EH (cell line): ENCODE data around the gene SLC1A5.
"Not testable (repeated sequence)": the region's sequence is repeated elsewhere in the genome, so short reads cannot be mapped to it uniquely, and the experiment has no call there.

Source experiments
- DNase-seq: peaks from one replicate; pipeline ENCODE4 v3.0.0-alpha.2; 2015; ENCODE audit warnings: low read depth

The SLC1A5 gene

DNA sequence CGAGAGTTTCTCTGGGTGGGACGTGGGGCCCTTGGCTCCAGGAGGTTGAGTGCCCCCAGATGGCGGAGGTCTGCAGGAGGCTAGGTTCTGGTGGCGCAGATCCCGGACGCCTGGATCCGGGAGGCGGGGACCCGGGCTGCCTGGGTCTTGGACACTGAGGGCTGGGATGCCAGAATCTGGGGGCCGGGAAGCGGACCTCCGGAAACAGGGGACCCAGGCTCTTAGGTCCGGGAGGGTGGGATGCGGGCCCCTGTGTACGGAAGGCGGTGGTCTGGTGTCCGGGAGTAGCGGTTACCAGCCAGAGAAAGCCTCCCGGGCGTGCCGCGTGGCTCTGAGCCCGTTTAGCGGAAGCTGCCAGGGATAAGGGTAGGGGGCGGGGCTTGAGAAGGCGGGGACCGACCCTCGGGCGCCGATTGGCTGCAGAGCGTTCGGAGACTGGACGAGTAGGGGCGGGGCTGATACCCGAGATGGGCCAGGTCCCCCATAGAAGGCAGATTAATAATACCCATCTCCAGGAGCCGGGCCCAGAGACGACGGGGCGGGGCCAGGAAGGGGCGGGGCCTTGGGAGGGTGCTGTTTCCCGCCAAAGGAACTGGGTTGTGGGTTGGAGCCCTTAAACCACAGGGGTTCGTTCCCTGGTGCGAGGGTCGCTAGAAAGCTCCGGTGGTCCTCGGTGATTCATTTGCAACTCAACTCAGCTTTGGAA lies at the start of gene SLC1A5:
Gene SLC1A5 (minus strand): TSS at position 333 of the 706 bp plus-strand sequence. CDS start 629 bp downstream, outside the sequence.
- DNase-seq, result peak; percentile 98

DNA sequence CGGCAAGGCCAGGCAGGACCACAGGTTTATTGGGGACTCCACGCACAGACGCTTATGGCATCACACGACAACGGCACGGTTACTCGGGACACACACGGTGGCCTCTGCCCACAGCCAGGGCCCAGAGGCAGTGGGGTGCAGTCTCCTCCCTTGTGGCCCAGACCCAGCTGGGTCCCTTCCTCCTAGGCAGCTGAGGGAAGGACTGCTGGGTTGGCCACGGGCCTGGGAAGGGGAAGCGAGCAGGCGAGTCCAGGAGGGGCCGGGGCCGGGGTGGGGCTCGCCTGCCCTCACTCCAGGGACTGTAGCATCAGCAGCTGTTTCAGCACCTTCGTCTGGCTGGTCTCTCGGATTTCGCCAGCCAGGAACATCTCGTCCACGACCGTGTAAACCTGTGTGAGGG lies 49.8 kb upstream of the SLC1A5 start:
- DNase-seq, result no peak

GRCh38 chr19:46834984-46835383 lies 46.6 kb upstream of the SLC1A5 start:
- no peak for DNase-seq

DNA sequence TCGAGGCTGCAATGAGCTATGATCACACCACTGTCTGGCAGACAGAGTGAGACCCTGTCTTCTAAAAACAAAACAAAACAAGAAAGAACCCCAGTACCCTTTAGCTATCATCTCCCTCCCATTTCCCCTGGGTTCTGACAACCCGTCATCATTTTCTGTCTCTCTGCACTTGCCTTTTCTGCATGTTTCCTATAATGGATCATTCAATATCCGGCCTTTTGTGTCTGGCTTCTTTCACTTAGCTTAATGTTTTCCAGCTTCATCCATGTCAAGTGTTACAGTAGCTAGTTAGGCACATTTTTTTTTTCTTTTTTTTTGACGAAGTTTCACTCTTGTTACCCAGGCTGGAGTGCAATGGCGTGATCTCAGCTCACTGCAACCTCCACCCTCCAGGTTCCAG lies 45.7 kb upstream of the SLC1A5 start:
- no peak for DNase-seq

DNA sequence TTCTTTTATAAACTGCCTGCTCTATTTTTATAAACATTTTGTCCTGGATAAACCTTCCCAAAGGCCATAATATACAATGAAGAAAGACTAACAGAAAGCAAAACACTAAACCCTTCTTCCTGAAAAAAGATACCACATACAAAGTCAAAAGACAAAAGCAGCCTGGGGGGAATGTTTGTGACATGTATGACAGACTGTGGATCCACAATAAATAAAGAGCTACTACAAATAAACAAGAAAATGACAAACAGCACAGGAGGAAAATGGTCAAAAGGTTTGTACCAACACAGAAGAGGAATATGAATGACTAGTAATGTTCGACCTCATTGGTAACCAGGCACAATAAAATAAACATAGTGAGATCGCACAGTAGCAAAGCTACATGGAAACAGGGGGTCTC lies 42.5 kb upstream of the SLC1A5 start:
- no peak for DNase-seq

GRCh38 chr19:46828484-46828883 lies 40.1 kb upstream of the SLC1A5 start:
- peak; percentile 46 for DNase-seq

DNA sequence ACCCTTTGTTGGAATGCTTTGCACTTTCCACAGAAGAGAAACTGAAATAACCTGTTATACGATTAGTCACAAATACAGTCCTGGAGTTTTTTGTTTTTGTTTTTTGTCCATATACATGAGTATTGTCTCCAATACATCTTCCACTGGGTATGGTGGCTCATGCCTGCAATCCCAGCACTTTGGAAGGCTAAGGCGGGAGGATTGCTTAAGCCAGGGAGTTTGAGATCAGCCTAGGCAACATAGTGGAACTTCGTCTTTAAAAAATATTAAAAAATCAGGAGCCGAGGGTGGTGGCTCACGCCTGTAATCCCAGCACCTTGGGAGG lies 37.3 kb upstream of the SLC1A5 start:
- no peak for DNase-seq

DNA sequence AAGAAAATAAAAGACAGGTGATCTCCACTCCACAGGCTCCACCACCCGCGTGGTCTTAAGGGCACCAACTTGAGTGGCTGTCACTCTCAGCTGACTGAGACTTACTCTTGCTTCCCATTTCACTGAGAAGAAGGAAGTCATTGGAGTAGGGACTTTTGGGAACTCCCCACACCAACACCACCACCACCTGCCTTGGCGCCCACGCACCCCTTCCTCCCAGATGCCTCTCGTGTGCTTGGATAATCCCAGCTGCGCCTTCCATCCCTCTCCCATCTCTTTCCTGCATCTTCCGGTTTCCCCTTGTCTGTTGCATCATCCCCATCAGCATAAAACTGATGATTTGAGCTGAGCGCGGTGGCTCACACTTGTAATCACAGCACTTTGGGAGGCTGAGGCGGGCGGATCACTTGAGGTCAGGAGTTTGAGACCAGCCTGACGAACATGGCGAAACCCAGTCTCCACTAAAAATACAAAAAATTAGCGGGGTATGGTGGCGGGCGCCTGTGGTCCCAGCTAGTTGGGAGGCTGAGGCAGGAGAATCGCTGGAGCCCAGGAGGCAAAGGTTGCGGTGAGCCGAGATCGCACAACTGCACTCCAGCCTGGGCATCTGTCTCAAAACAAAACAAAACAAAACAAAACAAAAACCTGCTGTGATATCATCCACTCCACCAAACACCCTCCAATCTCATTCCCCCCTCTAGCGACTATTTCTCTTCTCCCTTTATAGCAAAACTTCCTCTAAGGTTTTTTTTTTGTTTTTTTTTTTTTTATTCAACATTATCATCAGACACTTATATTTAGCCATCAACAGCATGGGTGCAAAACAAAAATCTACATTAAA lies 36.7 kb upstream of the SLC1A5 start:
- no peak for DNase-seq

- no peak for DNase-seq
Measured at GRCh38 chr19:46823049-46823448, 34.7 kb upstream of the SLC1A5 start.

DNA sequence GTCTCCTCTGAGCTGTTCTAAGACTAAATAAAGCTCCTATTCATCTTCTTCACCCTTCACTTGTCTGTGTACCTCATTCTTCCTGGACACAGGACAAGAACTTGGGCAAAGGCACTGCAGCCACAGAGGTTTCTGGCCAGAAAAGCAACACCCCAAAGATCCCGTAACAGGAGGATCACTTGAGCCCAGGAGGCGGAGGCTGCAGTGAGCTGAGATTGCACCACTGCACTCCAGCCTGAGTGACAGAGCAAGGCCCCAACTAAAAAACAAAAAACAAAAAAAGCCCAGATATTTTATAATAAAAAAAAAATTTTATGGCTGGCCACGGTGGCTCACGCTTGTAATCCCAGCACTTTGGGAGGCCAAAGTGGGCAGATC lies 34.0 kb upstream of the SLC1A5 start:
- DNase-seq, result not testable (repeated sequence)

DNA sequence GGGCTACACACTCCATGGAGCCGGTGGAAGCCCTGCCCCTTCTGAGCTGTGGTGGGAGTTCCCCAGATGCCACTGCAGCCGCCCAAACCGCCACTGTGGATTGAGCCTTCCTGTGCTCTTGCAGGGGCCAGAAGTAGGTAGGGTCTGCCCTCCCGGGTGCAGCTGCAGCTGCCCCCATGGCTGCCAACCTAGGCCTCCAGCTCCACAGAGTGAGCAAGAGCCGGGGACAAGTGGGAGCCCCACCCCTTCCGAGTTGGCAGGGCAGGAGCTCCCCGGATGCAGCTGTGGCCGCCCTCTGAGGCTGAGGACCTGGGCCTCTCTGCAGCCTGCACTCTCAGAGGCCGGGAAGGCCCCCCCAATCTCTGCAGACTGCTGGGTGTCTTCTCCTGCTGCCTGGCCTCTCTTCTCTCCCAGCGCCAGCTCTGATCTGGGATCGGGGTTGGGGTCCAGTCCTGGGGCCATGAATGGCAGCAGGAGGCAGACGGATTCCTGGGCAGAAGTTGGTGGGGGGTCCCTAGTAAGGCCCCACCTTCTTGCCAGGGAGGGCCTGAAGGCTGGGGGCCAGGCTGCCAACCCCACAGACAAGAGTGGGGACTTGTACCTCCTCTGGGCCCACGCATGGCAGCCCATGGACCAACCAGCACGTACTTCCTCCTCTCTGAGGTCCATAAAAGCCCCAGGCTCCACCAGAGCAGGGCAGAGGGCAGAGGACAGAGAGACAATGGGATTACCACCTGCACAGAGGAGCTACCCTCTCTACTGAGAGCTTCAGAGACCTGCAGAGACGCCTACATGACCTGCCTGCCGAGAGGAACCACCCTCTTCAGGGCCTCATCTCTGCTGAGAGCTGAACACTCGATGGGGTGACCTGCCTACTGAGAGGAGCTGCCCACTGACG lies 33.4 kb upstream of the SLC1A5 start:
- no peak for DNase-seq

- peak; percentile 46 for DNase-seq
Measured at GRCh38 chr19:46818812-46819211, 30.4 kb upstream of the SLC1A5 start.

DNA sequence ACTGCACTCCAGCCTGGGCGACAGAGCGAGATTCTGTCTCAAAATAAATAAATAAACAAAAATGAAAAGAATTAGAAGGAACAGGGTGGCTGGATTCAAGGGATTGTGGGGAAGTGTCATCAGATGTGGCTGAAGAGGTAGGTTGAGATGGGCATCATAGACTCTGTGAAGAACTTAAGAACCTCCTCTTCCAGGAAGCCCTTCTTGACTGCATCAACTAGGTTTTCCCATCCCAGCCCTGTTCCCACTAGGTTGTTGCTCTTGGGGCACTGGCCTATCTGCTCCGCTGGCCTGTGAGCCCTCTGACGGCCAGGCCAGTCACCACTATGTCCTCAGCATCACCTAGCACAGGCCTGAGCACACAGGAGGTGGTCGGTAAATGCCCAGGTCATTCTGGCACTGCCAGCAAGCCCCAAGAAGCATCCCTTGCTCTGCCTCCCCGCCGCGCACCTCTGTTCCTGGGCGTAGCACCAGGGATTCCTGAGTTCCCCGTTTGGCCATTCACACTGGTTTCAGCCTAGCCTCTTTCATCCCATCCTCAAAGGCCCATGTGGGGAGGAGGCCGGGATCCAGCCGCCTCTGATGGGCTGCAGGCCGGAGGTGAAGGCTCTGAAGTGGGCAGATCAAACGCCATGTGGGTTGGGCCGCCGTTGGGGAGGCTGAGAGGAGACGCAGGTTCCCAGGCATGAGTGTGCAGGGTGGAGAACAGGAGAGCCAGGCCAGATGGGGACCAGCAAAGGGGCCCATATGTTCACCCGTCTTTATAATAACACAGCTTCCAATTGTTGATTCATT lies 27.6 kb upstream of the SLC1A5 start:
- no peak for DNase-seq

- peak; percentile 76 for DNase-seq
Measured at GRCh38 chr19:46813839-46814358, 25.5 kb upstream of the SLC1A5 start.

- DNase-seq, result peak; percentile 21
Measured at GRCh38 chr19:46812977-46813838, 24.8 kb upstream of the SLC1A5 start.

DNA sequence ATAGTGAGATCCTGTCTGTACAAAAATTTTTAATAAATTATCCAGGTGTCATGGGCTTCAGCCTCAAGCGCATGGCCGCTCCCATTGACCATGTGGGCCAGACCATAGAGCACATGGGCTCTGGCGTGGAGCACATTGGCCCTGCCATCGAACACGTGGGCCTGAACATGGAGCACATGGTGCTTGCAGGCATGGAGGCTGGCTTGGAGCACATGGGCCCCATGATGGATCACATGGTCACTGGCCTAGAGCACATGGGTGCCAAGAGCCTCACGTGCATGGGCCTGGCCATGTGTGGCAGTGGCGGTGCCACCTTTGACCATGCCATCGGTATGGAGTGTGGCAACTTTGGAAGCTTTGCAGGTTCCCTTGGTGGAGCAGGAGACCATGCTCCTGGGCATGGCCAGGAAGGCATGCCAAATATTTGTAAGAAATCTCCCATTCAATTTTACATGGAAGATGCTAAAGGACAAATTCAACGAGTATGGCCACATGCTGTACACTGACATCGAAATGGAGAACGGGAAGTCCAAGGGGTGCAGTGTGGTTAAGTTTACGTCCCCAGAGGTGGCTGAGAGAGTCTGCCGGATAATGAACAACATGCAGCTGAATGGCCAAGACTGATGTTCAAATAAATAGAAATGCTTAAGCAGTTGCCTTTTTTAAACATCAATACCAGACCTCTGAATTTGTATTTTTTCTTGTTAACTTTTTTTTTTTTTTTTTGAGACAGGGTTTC lies 21.3 kb upstream of the SLC1A5 start:
- DNase-seq, result no peak

GRCh38 chr19:46806656-46807055 lies 18.3 kb upstream of the SLC1A5 start:
- DNase-seq, result no peak

DNA sequence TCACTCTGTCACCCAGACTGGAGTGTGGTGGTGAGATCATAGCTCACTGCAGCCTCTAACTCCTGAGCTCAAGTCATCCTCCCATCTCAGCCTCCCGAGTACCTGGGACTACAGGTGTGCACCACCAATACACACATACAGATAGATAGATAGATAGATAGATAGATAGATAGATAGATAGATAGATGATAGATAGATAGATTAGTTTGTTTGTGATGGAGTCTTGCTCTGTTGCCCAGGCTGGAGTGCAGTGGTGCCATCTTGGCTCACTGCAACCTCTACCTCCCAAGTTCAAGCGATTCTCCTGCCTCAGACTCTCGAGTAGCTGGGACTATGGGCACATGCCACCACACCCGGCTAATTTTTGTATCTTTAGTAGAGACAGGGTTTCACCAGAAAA lies 16.0 kb upstream of the SLC1A5 start:
- DNase-seq, result not testable (repeated sequence)

- no peak for DNase-seq
Measured at GRCh38 chr19:46803555-46803954, 15.2 kb upstream of the SLC1A5 start.

DNA sequence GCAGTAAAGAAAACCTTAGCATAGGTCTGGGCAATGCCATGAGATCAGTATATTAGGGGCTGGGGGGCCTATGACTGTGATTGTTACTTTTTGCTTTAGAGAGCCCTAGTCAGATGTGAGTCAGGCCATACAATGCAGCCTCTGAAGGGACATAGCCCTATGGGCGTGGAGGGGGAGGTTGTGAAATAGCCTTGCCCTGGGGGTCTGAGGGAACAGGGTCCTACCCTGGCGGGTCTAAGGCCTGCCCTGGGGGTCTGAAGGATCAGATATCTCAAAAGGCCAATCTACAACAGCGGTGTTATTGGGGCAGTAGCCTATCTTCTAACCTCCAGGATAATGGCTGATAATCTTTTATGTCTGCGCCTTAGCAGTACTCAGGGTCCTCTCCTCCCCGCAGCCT lies 13.8 kb upstream of the SLC1A5 start:
- no peak for DNase-seq
